Natural killer cell (primary cell): ENCODE data around the gene GNAT2. TPM values are rescaled to one million over a fixed set of nuclear protein-coding genes. Genes with fewer than 3 reads are reported as not detected.
A peak's percentile ranks its signal among the peaks of the same experiment; 100 is the strongest.

ENCODE experiments used
- ATAC-seq, 3 donors: fragments of 150-1000 bp in 2 of 3; fragments of 200-7000 bp in 1 of 3; cut with Tn5 transposase; 1 replicate in 1 of 3; 2 replicates in 2 of 3; pipeline ENCODE4 v1.10.0; 2021; ENCODE audit warnings: mild to moderate bottlenecking in 2 of 3, moderate library complexity in 2 of 3
- DNase-seq, 2 donors: peaks; one replicate each; pipeline versions ENCODE4 v3.0.0 to v3.0.0-alpha.2; 2013 to 2021; ENCODE audit warnings: mixed read lengths in 1 of 2
- H3K27ac ChIP-seq: one replicate; pipeline ENCODE4 v1.5.1; 2013; ENCODE audit warnings: mild to moderate bottlenecking, low read length
- H3K27me3 ChIP-seq: one replicate; pipeline ENCODE4 v1.6.1; 2013; ENCODE audit warnings: low read length; ENCODE audit not compliant: control insufficient read depth, insufficient read depth
- H3K36me3 ChIP-seq: one replicate; pipeline ENCODE4 v1.6.1; 2013; ENCODE audit warnings: low read length; ENCODE audit not compliant: control insufficient read depth, insufficient read depth
- H3K4me1 ChIP-seq: one replicate; pipeline ENCODE4 v1.6.1; 2013; ENCODE audit warnings: low read length; ENCODE audit not compliant: control insufficient read depth, insufficient read depth
- H3K4me3 ChIP-seq: one replicate; pipeline ENCODE4 v1.5.1; 2013; ENCODE audit warnings: low read length
- H3K9me3 ChIP-seq: one replicate; pipeline ENCODE4 v1.6.1; 2013; ENCODE audit warnings: low read length; ENCODE audit not compliant: control insufficient read depth, insufficient read depth
- H3K27ac Mint-ChIP-seq, 2 donors: one replicate each; pipeline ENCODE4 v1.8.0; 2022; ENCODE audit warnings: mild to moderate bottlenecking in 2 of 2, mixed read lengths in 2 of 2, moderate library complexity in 1 of 2
- H3K27me3 Mint-ChIP-seq, 2 donors: one replicate each; pipeline ENCODE4 v1.8.0; 2022; ENCODE audit warnings: low read depth in 2 of 2, mixed read lengths in 2 of 2
- H3K36me3 Mint-ChIP-seq: one replicate; pipeline ENCODE4 v1.8.0; 2022; ENCODE audit warnings: mixed read lengths
- H3K4me1 Mint-ChIP-seq, 2 donors: one replicate each; pipeline ENCODE4 v1.8.0; 2022; ENCODE audit warnings: mixed read lengths in 2 of 2
- H3K4me3 Mint-ChIP-seq: one replicate; pipeline ENCODE4 v1.8.0; 2022; ENCODE audit warnings: mild to moderate bottlenecking, moderate library complexity, mixed read lengths
- H3K9me3 Mint-ChIP-seq, 2 donors: one replicate each; pipeline ENCODE4 v1.8.0; 2022; ENCODE audit warnings: mixed read lengths in 2 of 2
- WGBS: methylation state at CpG from one replicate; pipeline ENCODE4 v1.1.7; 2013; ENCODE audit warnings: missing lambda C conversion rate; ENCODE audit not compliant: insufficient coverage; 5-methylcytosine and 5-hydroxymethylcytosine counted together
- intact Hi-C: fragments of 100-400 bp; cut with micrococcal nuclease; formaldehyde crosslinking; loops from one replicate; pipeline ENCODE4 v1.14.2; 2022
- total RNA-seq, 4 donors: library from RNA; stranded (reverse); fragments of 120-200 nt in 1 of 4; gene quantifications; one replicate each; pipeline versions ENCODE4 v1.2.3 to v1.2.4, GENCODE V29; 2013 to 2022
- TF ChIP-seq, protein P1 (sequence below): fragments of 200-600 bp; IDR thresholded peaks from one replicate; pipeline ENCODE4 v1.8.0; 2022; ENCODE audit warnings: antibody characterized with exemption

The GNAT2 gene
- total RNA-seq, 3 donors from 2014 or later (not counting 1 experiment from before 2014, with no cell fraction given), result not detected

DNA sequence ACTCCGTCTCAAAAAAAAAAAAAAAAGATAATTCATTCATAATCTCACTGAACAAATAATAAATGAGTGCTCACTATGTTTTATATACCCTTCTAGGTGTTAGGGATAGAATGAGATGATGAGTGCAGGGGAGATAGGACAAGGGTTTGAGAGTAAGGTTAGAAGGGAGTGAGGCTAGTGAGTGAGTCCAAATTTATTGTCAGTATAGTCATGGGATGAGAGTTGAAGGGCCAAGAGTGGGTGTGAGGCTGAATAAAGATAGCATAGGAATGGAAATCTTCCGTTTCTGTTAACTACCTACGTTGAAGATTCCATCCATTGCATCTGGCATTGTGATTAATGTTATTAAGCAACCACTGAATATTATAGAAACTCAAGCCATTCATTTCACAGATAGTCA is 54.2 kb downstream of the GNAT2 start:
- WGBS, result 94% methylated on average over 2 of the region's 3 CpGs
- Histone ChIP-seq H3K27me3 (no peaks in the 10 kb centered on the region), H3K4me3 (no peak overlapping the region), H3K9me3 (no peaks in the 10 kb centered on the region), H3K36me3 (no peaks in the 10 kb centered on the region), H3K27ac (no peak overlapping the region), H3K4me1 (peaks cover 12% of the 10 kb centered on the region)
- Mint-ChIP-seq H3K4me3 (no peak overlapping the region), H3K27me3 (no peaks in the 10 kb centered on the region), H3K36me3 (no peaks in the 10 kb centered on the region), H3K27ac (peak overlapping the region; percentile 37 to 60), H3K4me1 (peaks cover 55 to 58% of the 10 kb centered on the region in 2 donors), H3K9me3 (no peaks in the 10 kb centered on the region)
- intact Hi-C loops, result no loop called here
- TF ChIP-seq, protein P1, sequence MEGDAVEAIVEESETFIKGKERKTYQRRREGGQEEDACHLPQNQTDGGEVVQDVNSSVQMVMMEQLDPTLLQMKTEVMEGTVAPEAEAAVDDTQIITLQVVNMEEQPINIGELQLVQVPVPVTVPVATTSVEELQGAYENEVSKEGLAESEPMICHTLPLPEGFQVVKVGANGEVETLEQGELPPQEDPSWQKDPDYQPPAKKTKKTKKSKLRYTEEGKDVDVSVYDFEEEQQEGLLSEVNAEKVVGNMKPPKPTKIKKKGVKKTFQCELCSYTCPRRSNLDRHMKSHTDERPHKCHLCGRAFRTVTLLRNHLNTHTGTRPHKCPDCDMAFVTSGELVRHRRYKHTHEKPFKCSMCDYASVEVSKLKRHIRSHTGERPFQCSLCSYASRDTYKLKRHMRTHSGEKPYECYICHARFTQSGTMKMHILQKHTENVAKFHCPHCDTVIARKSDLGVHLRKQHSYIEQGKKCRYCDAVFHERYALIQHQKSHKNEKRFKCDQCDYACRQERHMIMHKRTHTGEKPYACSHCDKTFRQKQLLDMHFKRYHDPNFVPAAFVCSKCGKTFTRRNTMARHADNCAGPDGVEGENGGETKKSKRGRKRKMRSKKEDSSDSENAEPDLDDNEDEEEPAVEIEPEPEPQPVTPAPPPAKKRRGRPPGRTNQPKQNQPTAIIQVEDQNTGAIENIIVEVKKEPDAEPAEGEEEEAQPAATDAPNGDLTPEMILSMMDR, result no peak
- ATAC-seq (no peak), DNase-seq (no peak)

DNA sequence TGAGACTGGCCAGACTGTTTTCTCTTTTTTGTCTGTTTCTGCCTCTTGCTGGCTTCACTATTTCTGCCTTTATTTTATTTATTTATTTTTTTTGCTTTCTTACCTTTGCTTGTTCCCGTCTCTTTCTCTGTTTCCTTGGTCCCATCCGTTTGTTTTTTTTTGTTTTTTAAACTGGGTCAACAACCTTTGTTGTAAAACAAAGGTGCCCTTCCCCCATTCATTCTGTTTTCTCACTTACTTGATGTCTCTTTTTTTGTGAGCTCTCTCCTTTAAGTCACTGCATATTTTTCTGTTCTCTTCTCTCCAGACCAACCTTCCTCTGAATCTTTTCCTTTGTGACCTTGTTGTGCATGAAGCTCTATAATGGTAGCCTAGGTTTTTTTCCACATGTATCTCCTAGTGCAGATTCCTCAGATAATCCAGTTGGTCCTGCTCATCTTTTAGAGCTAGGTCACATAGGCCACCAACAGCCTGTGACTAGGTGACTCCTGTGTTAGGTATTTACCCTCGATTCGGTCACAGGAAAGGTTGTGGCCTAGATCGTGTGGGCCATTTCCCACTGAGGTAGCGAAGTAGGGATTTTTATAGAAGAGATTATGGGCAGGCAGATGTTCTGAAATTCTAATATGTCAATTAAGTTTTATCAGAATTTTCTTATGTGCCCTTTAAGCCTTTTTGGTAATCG is 55.1 kb downstream of the GNAT2 start:
- Mint-ChIP-seq H3K27ac (peak overlapping the region in 1 of 2 donors; percentile 47), H3K4me1 (peaks cover 62 to 65% of the 10 kb centered on the region in 2 donors), H3K4me3 (no peak overlapping the region), H3K27me3 (no peaks in the 10 kb centered on the region), H3K36me3 (no peaks in the 10 kb centered on the region), H3K9me3 (no peaks in the 10 kb centered on the region)
- Histone ChIP-seq H3K4me3 (no peak overlapping the region), H3K9me3 (no peaks in the 10 kb centered on the region), H3K27me3 (no peaks in the 10 kb centered on the region), H3K4me1 (peaks cover 12% of the 10 kb centered on the region), H3K27ac (no peak overlapping the region), H3K36me3 (no peaks in the 10 kb centered on the region)
- DNase-seq (no peak), ATAC-seq (peak in 1 of 3 donors; percentile 46)
- WGBS, result 49% methylated on average over 7 of the region's 7 CpGs
- TF ChIP-seq, protein P1, result no peak
- intact Hi-C loops, result no loop called here

DNA sequence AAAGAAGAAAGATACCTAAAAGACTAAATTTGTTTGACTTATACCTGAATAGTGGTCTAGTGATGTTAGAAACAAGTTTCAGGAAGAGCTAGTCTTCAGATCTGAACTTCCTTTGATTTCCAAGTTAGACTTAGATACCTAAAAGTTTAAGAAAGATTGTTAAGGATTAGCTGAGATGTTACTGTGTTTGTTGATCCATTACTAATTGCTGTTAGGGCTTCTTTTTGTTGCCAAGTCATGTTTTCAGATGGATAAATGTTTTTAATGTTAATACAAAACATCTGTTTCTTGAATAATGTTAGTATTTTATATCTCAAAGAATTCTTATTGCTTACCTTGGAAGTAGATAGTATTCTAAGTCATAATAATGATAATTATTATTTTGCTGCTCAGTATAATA is 59.4 kb downstream of the GNAT2 start:
- H3K27me3 ChIP-seq, result no peaks in the 10 kb centered on the region
- H3K9me3 Mint-ChIP-seq, result no peaks in the 10 kb centered on the region
- no peaks in the 10 kb centered on the region for H3K36me3 ChIP-seq
- no peak overlapping the region for H3K27ac ChIP-seq
- no peaks in the 10 kb centered on the region for H3K9me3 ChIP-seq
- H3K27ac Mint-ChIP-seq, result no peak overlapping the region
- TF ChIP-seq, protein P1, result no peak
- H3K27me3 Mint-ChIP-seq, result no peaks in the 10 kb centered on the region
- H3K4me1 ChIP-seq, result peaks cover 11% of the 10 kb centered on the region
- no peaks in the 10 kb centered on the region for H3K36me3 Mint-ChIP-seq
- ATAC-seq (no peak), DNase-seq (no peak)
- no peak overlapping the region for H3K4me3 Mint-ChIP-seq
- H3K4me1 Mint-ChIP-seq, result peaks cover 73 to 81% of the 10 kb centered on the region in 2 donors
- intact Hi-C loops, result no loop called here
- no peak overlapping the region for H3K4me3 ChIP-seq

DNA sequence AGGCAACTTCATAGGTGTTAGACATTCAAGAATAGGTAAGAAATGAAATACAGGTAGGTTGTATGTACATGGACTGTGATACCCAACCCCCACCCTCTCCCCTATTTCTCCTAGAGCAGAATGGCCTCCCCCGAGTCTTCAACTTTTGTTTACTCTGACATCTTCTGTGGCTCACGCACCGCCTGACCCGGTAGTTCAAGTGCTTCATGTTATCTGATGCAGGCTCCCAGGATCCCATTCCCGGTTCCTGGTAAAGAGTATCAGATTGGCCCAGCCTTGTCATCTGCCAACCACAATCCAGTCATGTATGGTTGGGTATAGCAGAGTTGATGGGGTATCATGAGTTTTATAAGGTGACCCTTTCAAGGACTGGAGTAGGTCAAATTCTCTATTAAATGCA is 61.9 kb downstream of the GNAT2 start:
- 97% methylated on average over 5 of the region's 5 CpGs for WGBS
- Mint-ChIP-seq H3K36me3 (no peaks in the 10 kb centered on the region), H3K9me3 (no peaks in the 10 kb centered on the region), H3K27ac (no peak overlapping the region), H3K27me3 (no peaks in the 10 kb centered on the region), H3K4me3 (no peak overlapping the region), H3K4me1 (peaks cover 78 to 84% of the 10 kb centered on the region in 2 donors)
- Histone ChIP-seq H3K4me3 (no peak overlapping the region), H3K4me1 (no peaks in the 10 kb centered on the region), H3K27me3 (no peaks in the 10 kb centered on the region), H3K36me3 (no peaks in the 10 kb centered on the region), H3K9me3 (no peaks in the 10 kb centered on the region), H3K27ac (no peak overlapping the region)
- intact Hi-C loops, result no loop called here
- TF ChIP-seq, protein P1, result no peak
- DNase-seq (no peak), ATAC-seq (no peak)
